ENCODE data around the gene CEP295NL.
"Not testable (repeated sequence)": the region's sequence is repeated elsewhere in the genome, so short reads cannot be mapped to it uniquely, and the experiment has no call there.

CEP295NL gene

GRCh38 chr17:78902231-78902630, 770 bp downstream of the CEP295NL start:
- DNase-seq = not testable (repeated sequence)

- no peak for DNase-seq
These were observed 1.2 kb downstream of the CEP295NL start for GRCh38 chr17:78901806-78902205.

- DNase-seq = no peak
These were observed 2.2 kb downstream of the CEP295NL start for GRCh38 chr17:78900816-78901215.

- DNase-seq = no peak
These were observed 3.4 kb downstream of the CEP295NL start for GRCh38 chr17:78899361-78900260.

- no peak for DNase-seq
These were observed 4.1 kb downstream of the CEP295NL start for GRCh38 chr17:78898947-78899346.

GRCh38 chr17:78898075-78898836, 4.7 kb downstream of the CEP295NL start:
- DNase-seq = no peak

GRCh38 chr17:78897664-78898047, 5.3 kb downstream of the CEP295NL start:
- no peak for DNase-seq

- no peak for DNase-seq
These were observed 6.0 kb downstream of the CEP295NL start for GRCh38 chr17:78896834-78897663.

GRCh38 chr17:78896091-78896833, 6.7 kb downstream of the CEP295NL start:
- DNase-seq = no peak

GRCh38 chr17:78895322-78895721, 7.7 kb downstream of the CEP295NL start:
- DNase-seq = no peak

- DNase-seq = no peak
These were observed 9.3 kb downstream of the CEP295NL start for GRCh38 chr17:78893684-78894083.

GRCh38 chr17:78892936-78893379, 10.0 kb downstream of the CEP295NL start:
- DNase-seq = no peak

- no peak for DNase-seq
These were observed 10.5 kb downstream of the CEP295NL start for GRCh38 chr17:78892520-78892919.

- no peak for DNase-seq
These were observed 10.9 kb downstream of the CEP295NL start for GRCh38 chr17:78892062-78892456.

GRCh38 chr17:78891406-78892061, 11.5 kb downstream of the CEP295NL start:
- no peak for DNase-seq

GRCh38 chr17:78890498-78890897, 12.5 kb downstream of the CEP295NL start:
- DNase-seq = no peak

GRCh38 chr17:78890096-78890495, 12.9 kb downstream of the CEP295NL start:
- DNase-seq = not testable (repeated sequence)

- no peak for DNase-seq
These were observed 13.5 kb downstream of the CEP295NL start for GRCh38 chr17:78889531-78889930.

- DNase-seq = no peak
These were observed 14.0 kb downstream of the CEP295NL start for GRCh38 chr17:78888941-78889518.

GRCh38 chr17:78886954-78887353, 16.0 kb downstream of the CEP295NL start:
- no peak for DNase-seq

- DNase-seq = no peak
These were observed 17.0 kb downstream of the CEP295NL start for GRCh38 chr17:78885956-78886355.
